COLO668 (cell line): Measurements from ENCODE around the gene GKN1.

Source experiments
- DNase-seq: peaks from one replicate; lab custom pipeline; 2025; ENCODE audit not compliant: unreplicated experiment; lab: John Stamatoyannopoulos, UW

GKN1 gene

GRCh38 chr2:68959001-68959400 is 15.4 kb upstream of the GKN1 start:
- DNase-seq: no peak

- DNase-seq: no peak
These were observed 13.1 kb upstream of the GKN1 start for GRCh38 chr2:68961380-68961779.

- no peak for DNase-seq
These were observed 10.2 kb upstream of the GKN1 start for GRCh38 chr2:68964282-68964681.

GRCh38 chr2:68968221-68968620 is 6.2 kb upstream of the GKN1 start:
- no peak for DNase-seq

- DNase-seq: no peak
These were observed 4.5 kb upstream of the GKN1 start for GRCh38 chr2:68969736-68970490.

GRCh38 chr2:68970566-68971265 is 3.7 kb upstream of the GKN1 start:
- no peak for DNase-seq

- DNase-seq: no peak
These were observed 2.7 kb upstream of the GKN1 start for GRCh38 chr2:68971591-68972231.

- DNase-seq: no peak
These were observed 670 bp downstream of the GKN1 start for GRCh38 chr2:68974946-68975665.

- DNase-seq: no peak
These were observed 1.4 kb downstream of the GKN1 start for GRCh38 chr2:68975844-68976243.

- DNase-seq: no peak
These were observed 3.0 kb downstream of the GKN1 start for GRCh38 chr2:68977453-68977852.

- no peak for DNase-seq
These were observed 3.7 kb downstream of the GKN1 start for GRCh38 chr2:68978098-68978497.

GRCh38 chr2:68980956-68981355 is 6.5 kb downstream of the GKN1 start:
- DNase-seq: no peak

GRCh38 chr2:68987021-68987503 is 12.6 kb downstream of the GKN1 start:
- DNase-seq: no peak

GRCh38 chr2:68989035-68989434 is 14.6 kb downstream of the GKN1 start:
- no peak for DNase-seq

GRCh38 chr2:68992341-68992740 is 17.9 kb downstream of the GKN1 start:
- DNase-seq: no peak

- DNase-seq: no peak
These were observed 18.5 kb downstream of the GKN1 start for GRCh38 chr2:68992933-68993332.

- no peak for DNase-seq
These were observed 19.2 kb downstream of the GKN1 start for GRCh38 chr2:68993660-68994059.

GRCh38 chr2:68994864-68995263 is 20.4 kb downstream of the GKN1 start:
- no peak for DNase-seq

- no peak for DNase-seq
These were observed 21.5 kb downstream of the GKN1 start for GRCh38 chr2:68995916-68996315.

GRCh38 chr2:68997401-68997800 is 23.0 kb downstream of the GKN1 start:
- DNase-seq: no peak

GRCh38 chr2:69001879-69002278 is 27.4 kb downstream of the GKN1 start:
- no peak for DNase-seq
